Measurements from ENCODE around the gene PITX3. TPM values are rescaled to one million over a fixed set of nuclear protein-coding genes. Genes with fewer than 3 reads are reported as not detected.

PITX3 gene
- total and polyA plus RNA-seq, 10 of the 15 experiments (the other 5 are each of a cell fraction or from before 2014, with no cell fraction given), result not detected

GRCh38 chr10:102264371-102264770 lies 23.1 kb upstream of the PITX3 start:
- Histone ChIP-seq H4K20me1 (ENCODE audit: control insufficient read depth, insufficient read depth) (peaks cover 4% of the 10 kb centered on the region; the same call in 1 of the 2 replicates), H3K9ac (ENCODE audit: control insufficient read depth, insufficient read depth, low read length) (no peak overlapping the region), H3K27ac (ENCODE audit: control insufficient read depth, insufficient read depth) (no peak overlapping the region), H3K4me1 (ENCODE audit: control insufficient read depth, insufficient read depth, low read length) (no peaks in the 10 kb centered on the region), H3K9me3 (replicated peaks; ENCODE audit: control insufficient read depth, insufficient read depth, low read length) (no peaks in the 10 kb centered on the region), H3K36me3 (ENCODE audit: control insufficient read depth in 2 of 2, insufficient read depth in 2 of 2, low read length in 1 of 2) (peaks cover 7 to 25% of the 10 kb centered on the region in 2 experiments), H3K4me3 (no peak overlapping the region), H3K4me2 (ENCODE audit: control insufficient read depth, insufficient read depth) (no peak overlapping the region), H3K79me2 (ENCODE audit: control insufficient read depth, insufficient read depth, low read length) (peaks cover 6% of the 10 kb centered on the region), H2AFZ (ENCODE audit: control insufficient read depth, low read depth, low read length) (no peak overlapping the region), H3K27me3 (replicated peaks in 1 of 2; ENCODE audit: control insufficient read depth in 2 of 2, insufficient read depth in 2 of 2, low read length in 1 of 2) (no peaks in the 10 kb centered on the region)
- RAD21 ChIA-PET (ENCODE audit: unreplicated experiment), result interaction anchor here (0.6 kb wide), 1 partner anchor 93 kb away, joined by 3 read pairs; no protein-coding TSS in a partner anchor
- TF ChIP-seq CEBPZ (IDR thresholded peaks at IDR 0.05; ENCODE audit: low read depth, low read length) (no peak), SMAD5 (IDR thresholded peaks at IDR 0.05; ENCODE audit: low read depth) (no peak), YBX1 (IDR thresholded peaks at IDR 0.05) (no peak), FOS (IDR thresholded peaks at IDR 0.05; ENCODE audit: borderline replicate concordance, extremely low read depth, insufficient read length) (no peak), ELK1 (IDR thresholded peaks at IDR 0.05; ENCODE audit: low read depth, low read length) (no peak), EGR1 (IDR thresholded peaks at IDR 0.05; ENCODE audit: borderline replicate concordance in 1 of 2, low read depth in 2 of 2, low read length in 2 of 2) (no peak), RCOR1 (conservative IDR thresholded peaks at IDR 0.05; ENCODE audit: low read depth, low read length) (no peak), RFX5 (IDR thresholded peaks at IDR 0.05; ENCODE audit: low read depth, low read length) (no peak), IRF5 (IDR thresholded peaks at IDR 0.05; ENCODE audit: borderline replicate concordance) (no peak)
- FAIRE-seq, result no peak
- CTCF ChIA-PET, result interaction anchor here (0.8 to 1.0 kb wide), 2 partner anchors 11 to 35 kb away, joined by 3 to 4 read pairs; no protein-coding TSS in a partner anchor
- intact Hi-C loops (cut with micrococcal nuclease; ENCODE audit: unreplicated experiment), result no loop called here
- WGBS (ENCODE audit: insufficient coverage, insufficient replicate concordance, low lambda C conversion rate, missing lambda C conversion rate), result 94% methylated on average over 4 of the region's 4 CpGs
- in situ Hi-C loops (cut with MboI), result no loop called here
- BruUV-seq (replicated peaks), result no TSS peak
- ATAC-seq, result no peak
- SMC1A ChIA-PET (ENCODE audit: uncharacterized antibody, unreplicated experiment), result no interaction called here
- no peak for DNase-seq (ENCODE audit: low read depth, low spot score)
- POLR2A ChIA-PET, result interaction anchor here (2.0 kb wide), 1 partner anchor 11 kb away, joined by 5 read pairs; no protein-coding TSS in a partner anchor

All from GM12878 (cell line).